ENCODE data around the gene SRSF2. TPM values are rescaled to one million over a fixed set of nuclear protein-coding genes. Genes with fewer than 3 reads are reported as not detected.
"Not testable (repeated sequence)": the region's sequence is repeated elsewhere in the genome, so short reads cannot be mapped to it uniquely, and the experiment has no call there.

The SRSF2 gene
- total and polyA plus RNA-seq, 5 donors = 79.0 to 113 (median 87.6) TPM

DNA sequence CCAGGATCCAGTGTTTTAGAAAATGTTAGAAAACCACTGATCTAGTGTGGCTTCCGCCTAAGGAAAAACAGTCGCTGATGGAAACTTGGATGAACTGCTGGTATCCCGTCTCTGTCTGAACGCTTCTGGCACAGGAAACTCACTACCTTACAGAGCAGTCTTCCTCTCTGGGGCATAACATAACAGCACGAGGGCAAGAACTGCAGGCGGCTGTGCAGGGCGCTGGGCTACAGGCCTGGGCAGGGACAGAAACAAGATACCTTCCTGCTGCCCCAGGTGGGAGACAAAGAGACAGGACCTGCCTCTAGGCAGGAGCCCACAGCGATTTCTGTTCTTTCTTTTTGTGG lies 36.9 kb downstream of the SRSF2 start:
- Histone ChIP-seq H3K27ac (ENCODE audit: low read length) (peak overlapping the region; percentile 99), H3K9me3 (ENCODE audit: control insufficient read depth, low read length) (no peaks in the 10 kb centered on the region), H3K4me3 (ENCODE audit: low read length) (peak overlapping the region; percentile 25), H3K4me1 (ENCODE audit: control insufficient read depth, insufficient read depth, low read length) (peaks cover 43% of the 10 kb centered on the region), H3K27me3 (ENCODE audit: control insufficient read depth, insufficient read depth) (no peaks in the 10 kb centered on the region)
- WGBS = 25% methylated on average over 8 of the region's 8 CpGs
- ATAC-seq (peak; percentile 4 to 28), DNase-seq (no peak)
- intact Hi-C loops (cut with DNase I) = no loop called here

DNA sequence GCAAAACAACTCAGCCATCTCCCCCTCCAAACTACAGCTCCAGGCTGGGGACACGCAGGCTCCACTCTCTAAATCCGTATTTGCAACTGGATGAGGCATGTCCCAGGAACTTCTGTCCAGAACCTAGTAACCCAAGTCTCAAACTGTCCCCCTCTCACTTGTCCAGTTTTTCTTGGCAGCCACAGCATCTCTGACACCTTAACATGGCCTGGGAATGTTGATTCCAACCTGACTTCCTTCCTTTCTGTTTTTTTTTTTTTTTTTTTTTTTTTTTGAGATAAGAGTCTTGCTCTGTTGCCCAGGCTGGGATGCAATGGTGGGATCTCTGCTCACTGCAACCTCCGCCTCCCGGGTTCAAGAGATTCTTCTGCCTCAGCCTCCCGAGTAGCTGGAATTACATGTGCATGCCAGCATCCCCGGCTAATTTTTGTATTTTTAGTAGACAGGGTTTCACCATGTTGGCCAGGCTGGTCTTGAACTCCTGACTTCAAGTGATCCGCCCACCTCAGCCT lies 38.6 kb downstream of the SRSF2 start:
- H3K4me3 ChIP-seq (ENCODE audit: low read length); H3K9me3 ChIP-seq (ENCODE audit: control insufficient read depth, low read length); H3K27me3 ChIP-seq (ENCODE audit: control insufficient read depth, insufficient read depth); intact Hi-C loops (cut with DNase I): not testable (repeated sequence)
- peak overlapping the region; percentile 99 for H3K27ac ChIP-seq (ENCODE audit: low read length)
- peak in 1 of 3 donors; percentile 13 for DNase-seq
- peaks cover 42% of the 10 kb centered on the region for H3K4me1 ChIP-seq (ENCODE audit: control insufficient read depth, insufficient read depth, low read length)
- WGBS = 43% methylated on average over 7 of the region's 7 CpGs
- ATAC-seq = peak in 1 of 2 donors; percentile 0

GRCh38 chr17:76697702-76698465 lies 39.2 kb downstream of the SRSF2 start:
- ATAC-seq = peak; percentile 16 to 51
- no peak overlapping the region for H3K4me3 ChIP-seq (ENCODE audit: low read length)
- peaks cover 38% of the 10 kb centered on the region for H3K4me1 ChIP-seq (ENCODE audit: control insufficient read depth, insufficient read depth, low read length)
- H3K27me3 ChIP-seq (ENCODE audit: control insufficient read depth, insufficient read depth) = no peaks in the 10 kb centered on the region
- 32% methylated on average over 17 of the region's 17 CpGs for WGBS
- intact Hi-C loops (cut with DNase I) = no loop called here
- DNase-seq = peak in 2 of 3 donors; percentile 74 to 83
- H3K9me3 ChIP-seq (ENCODE audit: control insufficient read depth, low read length) = no peaks in the 10 kb centered on the region
- H3K27ac ChIP-seq (ENCODE audit: low read length) = peak overlapping the region; percentile 99

GRCh38 chr17:76696763-76697701 lies 40.1 kb downstream of the SRSF2 start:
- no peaks in the 10 kb centered on the region for H3K27me3 ChIP-seq (ENCODE audit: control insufficient read depth, insufficient read depth)
- no peaks in the 10 kb centered on the region for H3K9me3 ChIP-seq (ENCODE audit: control insufficient read depth, low read length)
- ATAC-seq (peak; percentile 5 to 63), DNase-seq (peak; percentile 74 to 78 (median 76))
- intact Hi-C loops (cut with DNase I) = no loop called here
- H3K4me3 ChIP-seq (ENCODE audit: low read length) = no peak overlapping the region
- peak overlapping the region; percentile 99 for H3K27ac ChIP-seq (ENCODE audit: low read length)
- H3K4me1 ChIP-seq (ENCODE audit: control insufficient read depth, insufficient read depth, low read length) = peaks cover 35% of the 10 kb centered on the region
- 51% methylated on average over 25 of the region's 25 CpGs for WGBS

DNA sequence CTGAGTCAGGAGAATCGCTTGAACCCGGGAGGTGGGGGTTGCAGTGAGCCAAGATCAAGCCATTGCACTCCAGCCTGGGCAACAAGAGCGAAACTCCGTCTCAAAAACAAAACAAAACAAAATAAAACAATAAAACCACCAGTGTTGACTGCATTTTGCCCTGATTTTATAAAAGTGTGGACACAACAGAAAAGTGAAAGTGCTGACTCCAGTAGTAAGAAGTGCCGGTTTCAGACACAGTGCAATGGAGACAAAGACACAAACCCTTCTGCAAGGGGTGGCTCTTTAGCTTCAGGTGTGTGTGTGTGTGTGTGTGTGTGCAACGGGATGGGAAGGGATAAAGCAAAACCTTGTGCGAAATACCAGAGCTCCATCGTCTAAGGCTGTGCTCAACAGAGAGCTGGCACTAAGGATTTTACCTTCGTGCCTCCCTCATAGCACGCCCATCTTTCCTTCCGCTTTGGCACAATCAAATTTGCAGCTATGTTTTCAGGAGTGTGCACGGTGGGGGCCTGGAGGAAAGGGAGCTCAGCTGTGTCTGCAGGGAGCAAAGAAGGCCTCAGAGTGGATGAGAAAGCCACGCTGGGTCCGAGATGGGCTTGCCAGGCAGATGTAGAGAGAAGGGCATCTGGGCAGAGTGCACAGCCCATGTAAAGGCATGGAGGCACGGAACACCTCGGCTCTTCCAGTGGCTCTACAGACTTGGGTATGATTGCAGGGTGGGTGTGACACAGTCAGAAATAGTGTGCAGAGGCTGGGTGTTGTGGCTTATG lies 41.9 kb downstream of the SRSF2 start:
- intact Hi-C loops (cut with DNase I) = no loop called here
- peak in 1 of 3 donors; percentile 9 for DNase-seq
- no peak for ATAC-seq
- Histone ChIP-seq H3K27me3 (ENCODE audit: control insufficient read depth, insufficient read depth) (no peaks in the 10 kb centered on the region), H3K4me1 (ENCODE audit: control insufficient read depth, insufficient read depth, low read length) (peaks cover 34% of the 10 kb centered on the region), H3K9me3 (ENCODE audit: control insufficient read depth, low read length) (no peaks in the 10 kb centered on the region), H3K4me3 (ENCODE audit: low read length) (no peak overlapping the region), H3K27ac (ENCODE audit: low read length) (peak overlapping the region; percentile 66)
- 58% methylated on average over 16 of the region's 16 CpGs for WGBS

- peak in 2 of 3 donors; percentile 34 to 47 for DNase-seq
- Histone ChIP-seq H3K27me3 (ENCODE audit: control insufficient read depth, insufficient read depth) (no peaks in the 10 kb centered on the region), H3K27ac (ENCODE audit: low read length) (peak overlapping the region; percentile 85), H3K4me1 (ENCODE audit: control insufficient read depth, insufficient read depth, low read length) (peaks cover 33% of the 10 kb centered on the region), H3K4me3 (ENCODE audit: low read length) (no peak overlapping the region), H3K9me3 (ENCODE audit: control insufficient read depth, low read length) (no peaks in the 10 kb centered on the region)
- intact Hi-C loops (cut with DNase I) = no loop called here
- no peak for ATAC-seq
- 56% methylated on average over 14 of the region's 14 CpGs for WGBS
These were observed 45.5 kb downstream of the SRSF2 start for GRCh38 chr17:76691379-76692191.

DNA sequence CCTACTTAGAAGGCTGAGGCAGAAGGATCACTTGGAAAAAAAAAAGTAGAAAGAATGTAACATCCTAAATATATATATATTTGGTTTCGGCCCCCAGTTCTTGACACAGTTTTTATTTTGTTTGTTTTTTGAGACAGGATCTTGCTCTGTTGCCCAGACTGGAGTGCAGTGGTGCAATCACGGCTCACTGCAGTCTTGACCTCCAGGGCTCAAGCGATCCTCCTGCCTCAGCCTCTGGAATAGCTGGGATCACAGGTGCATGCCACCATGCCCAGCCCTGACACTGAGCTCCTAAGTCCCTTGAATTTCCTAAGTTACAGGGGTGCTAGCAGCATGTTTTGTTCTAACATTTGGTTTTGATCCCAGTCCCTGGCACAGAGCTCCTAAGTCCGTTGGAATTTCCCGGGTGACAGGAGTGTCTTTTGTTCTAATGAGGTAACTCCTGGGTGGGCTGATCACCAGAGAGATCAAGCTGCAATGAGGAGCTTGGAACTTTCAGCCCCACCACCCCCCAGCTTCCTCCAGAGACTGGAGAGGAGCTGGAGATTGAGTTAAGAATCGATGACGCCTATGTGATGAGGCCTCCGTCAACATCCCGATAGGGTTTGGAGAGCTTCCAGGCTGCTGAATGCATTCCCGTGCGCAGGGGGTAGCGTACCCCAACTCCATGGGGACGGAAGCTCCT lies 46.4 kb downstream of the SRSF2 start:
- peak overlapping the region; percentile 85 for H3K27ac ChIP-seq (ENCODE audit: low read length)

GRCh38 chr17:76689859-76690258 lies 47.3 kb downstream of the SRSF2 start:
- H3K4me3 ChIP-seq (ENCODE audit: low read length) = no peak overlapping the region
- DNase-seq (peak in 1 of 3 donors; percentile 24), ATAC-seq (no peak)
- WGBS = 67% methylated on average over 11 of the region's 11 CpGs
- H3K27me3 ChIP-seq (ENCODE audit: control insufficient read depth, insufficient read depth) = no peaks in the 10 kb centered on the region
- intact Hi-C loops (cut with DNase I) = no loop called here
- H3K4me1 ChIP-seq (ENCODE audit: control insufficient read depth, insufficient read depth, low read length) = peaks cover 39% of the 10 kb centered on the region
- peak overlapping the region; percentile 74 for H3K27ac ChIP-seq (ENCODE audit: low read length)
- no peaks in the 10 kb centered on the region for H3K9me3 ChIP-seq (ENCODE audit: control insufficient read depth, low read length)

More for the DNA sequence above, 46.4 kb downstream of the SRSF2 start:
- 54% methylated on average over 13 of the region's 13 CpGs for WGBS
- ATAC-seq (no peak), DNase-seq (peak in 1 of 3 donors; percentile 27)
- intact Hi-C loops (cut with DNase I) = no loop called here
- Histone ChIP-seq H3K9me3 (ENCODE audit: control insufficient read depth, low read length) (no peaks in the 10 kb centered on the region), H3K4me3 (ENCODE audit: low read length) (no peak overlapping the region), H3K27me3 (ENCODE audit: control insufficient read depth, insufficient read depth) (no peaks in the 10 kb centered on the region), H3K4me1 (ENCODE audit: control insufficient read depth, insufficient read depth, low read length) (peaks cover 35% of the 10 kb centered on the region)

DNA sequence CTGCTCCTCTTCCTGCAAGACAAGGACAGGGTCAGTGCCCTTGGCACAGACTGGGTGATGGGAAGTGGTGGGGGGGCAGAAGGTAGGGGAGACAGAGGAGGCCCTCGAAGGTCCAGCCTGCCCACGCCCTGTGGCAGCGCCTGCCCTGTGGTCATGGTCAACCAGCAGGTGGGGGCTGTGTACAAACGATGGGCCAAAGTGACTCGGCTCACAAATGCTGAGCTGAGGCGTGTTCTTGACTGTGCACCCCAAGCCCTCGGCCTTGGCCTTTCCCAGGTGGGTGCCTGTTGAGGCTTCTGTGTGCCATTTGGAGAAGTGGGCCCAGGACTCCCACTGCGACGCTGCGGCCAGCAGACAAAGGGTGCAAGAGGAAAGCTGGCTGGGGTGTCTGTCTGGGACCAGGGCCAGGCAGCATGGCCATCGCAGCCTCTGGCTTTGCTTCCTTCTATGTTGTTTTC lies 48.9 kb downstream of the SRSF2 start:
- intact Hi-C loops (cut with DNase I) = no loop called here
- peak overlapping the region; percentile 89 for H3K27ac ChIP-seq (ENCODE audit: low read length)
- DNase-seq (peak; percentile 68 to 90 (median 86)), ATAC-seq (peak; percentile 22 to 38)
- no peaks in the 10 kb centered on the region for H3K9me3 ChIP-seq (ENCODE audit: control insufficient read depth, low read length)
- peaks cover 43% of the 10 kb centered on the region for H3K4me1 ChIP-seq (ENCODE audit: control insufficient read depth, insufficient read depth, low read length)
- WGBS = 24% methylated on average over 11 of the region's 11 CpGs
- no peaks in the 10 kb centered on the region for H3K27me3 ChIP-seq (ENCODE audit: control insufficient read depth, insufficient read depth)
- no peak overlapping the region for H3K4me3 ChIP-seq (ENCODE audit: low read length)

All from right cardiac atrium (tissue), 5 donors.